ENCODE data around the gene RARA.

The RARA gene

GRCh38 chr17:40351359-40352236 is 42.6 kb downstream of the RARA start:
- H3K4me3 ChIP-seq (ENCODE audit: low read depth, low read length): no peak overlapping the region
- no peak for DNase-seq (ENCODE audit: low read depth)
- no peak for TF ChIP-seq CTCF (IDR thresholded peaks at IDR 0.05; ENCODE audit: low read depth, low read length, missing control alignments)

GRCh38 chr17:40352237-40352778 is 43.3 kb downstream of the RARA start:
- no peak for DNase-seq (ENCODE audit: low read depth)
- no peak overlapping the region for H3K4me3 ChIP-seq (ENCODE audit: low read depth, low read length)
- TF ChIP-seq CTCF (IDR thresholded peaks at IDR 0.05; ENCODE audit: low read depth, low read length, missing control alignments): no peak

- H3K4me3 ChIP-seq (ENCODE audit: low read depth, low read length): no peak overlapping the region
- no peak for TF ChIP-seq CTCF (IDR thresholded peaks at IDR 0.05; ENCODE audit: low read depth, low read length, missing control alignments)
- no peak for DNase-seq (ENCODE audit: low read depth)
These were observed 43.9 kb downstream of the RARA start for GRCh38 chr17:40352779-40353394.

- H3K4me3 ChIP-seq (ENCODE audit: low read depth, low read length): no peak overlapping the region
- TF ChIP-seq CTCF (IDR thresholded peaks at IDR 0.05; ENCODE audit: low read depth, low read length, missing control alignments): no peak
- DNase-seq (ENCODE audit: low read depth): no peak
These were observed 45.5 kb downstream of the RARA start for GRCh38 chr17:40354221-40355122.

- no peak overlapping the region for H3K4me3 ChIP-seq (ENCODE audit: low read depth, low read length)
- no peak for DNase-seq (ENCODE audit: low read depth)
These were observed 46.3 kb downstream of the RARA start for GRCh38 chr17:40355123-40355803.

More at GRCh38 chr17:40355123-40355803, 46.3 kb downstream of the RARA start:
- TF ChIP-seq CTCF (IDR thresholded peaks at IDR 0.05; ENCODE audit: low read depth, low read length, missing control alignments): peak; percentile 92
